Lung (tissue), 12 donors: Measurements from ENCODE around the gene TRAP1. TPM values are rescaled to one million over a fixed set of nuclear protein-coding genes. Genes with fewer than 3 reads are reported as not detected.

Experiments
- ATAC-seq: fragments of 200-7000 bp; cut with Tn5 transposase; one replicate; pipeline ENCODE4 v1.9.1; 2020; ENCODE audit warnings: moderate number of reproducible peaks; ENCODE audit not compliant: insufficient read depth, low FRiP score
- DNase-seq, 3 donors: peaks; one replicate each; pipeline ENCODE4 v3.0.0-alpha.2; 2013 to 2017
- H3K27ac ChIP-seq, 2 donors: one replicate each; pipeline ENCODE4 v1.5.1; 2013; ENCODE audit warnings: mild to moderate bottlenecking in 2 of 2, moderate library complexity in 2 of 2, control low read depth in 1 of 2, inconsistent platforms in 1 of 2, low read depth in 1 of 2, low read length in 1 of 2
- H3K27me3 ChIP-seq, 3 donors: one replicate each; pipeline ENCODE4 v1.5.1; 2013; ENCODE audit warnings: low read length in 2 of 3; ENCODE audit not compliant: control insufficient read depth in 3 of 3, insufficient read depth in 3 of 3
- H3K36me3 ChIP-seq, 4 donors: one replicate each; pipeline ENCODE4 v1.5.1; 2013; ENCODE audit warnings: low read length in 4 of 4, mild to moderate bottlenecking in 1 of 4, moderate library complexity in 1 of 4; ENCODE audit not compliant: control insufficient read depth in 4 of 4, insufficient read depth in 4 of 4
- H3K4me1 ChIP-seq, 5 donors: one replicate each; pipeline ENCODE4 v1.5.1; 2013; ENCODE audit warnings: low read length in 5 of 5, mild to moderate bottlenecking in 2 of 5, moderate library complexity in 1 of 5; ENCODE audit not compliant: control insufficient read depth in 5 of 5, insufficient read depth in 5 of 5
- H3K4me3 ChIP-seq: one replicate; pipeline ENCODE4 v1.5.1; 2013; ENCODE audit warnings: mild to moderate bottlenecking, control low read depth, moderate library complexity
- H3K9ac ChIP-seq, 2 donors: one replicate each; pipeline ENCODE4 v1.5.1; 2013; ENCODE audit warnings: low read length in 2 of 2, control low read depth in 1 of 2; ENCODE audit not compliant: insufficient read depth in 1 of 2
- H3K9me3 ChIP-seq, 4 donors: one replicate each; pipeline ENCODE4 v1.5.1; 2013; ENCODE audit warnings: low read length in 3 of 4, mild to moderate bottlenecking in 1 of 4, moderate library complexity in 1 of 4; ENCODE audit not compliant: control insufficient read depth in 4 of 4, insufficient read depth in 3 of 4
- WGBS, 2 donors: extraction: QIAGEN DNeasy Blood & Tissue Kit; methylation state at CpG; one replicate each; pipeline ENCODE4 v1.1.7; 2013; 5-methylcytosine and 5-hydroxymethylcytosine counted together
- polyA plus RNA-seq, 2 donors: library from polyadenylated mRNA; stranded (reverse); fragments of 200-250 nt; gene quantifications; one replicate each; pipeline ENCODE4 v1.2.1, GENCODE V29; 2013
- total RNA-seq, 2 donors: library from RNA; depleted of rRNA in 1 of 2; stranded (reverse); fragments of >200 nt in 1 of 2; gene quantifications; one replicate each; pipeline ENCODE4 v1.2.1, GENCODE V29; 2014 to 2021
- TF ChIP-seq, protein P1 (sequence below): IDR thresholded peaks from 2 replicates; pipeline ENCODE4 v1.5.1; 2012; ENCODE audit warnings: mild to moderate bottlenecking; ENCODE audit errors: control extremely low read depth, extremely low read depth
- donor health status: control.
- donor health status: control.
- donor health status: Bipolar disorder and iron deficiency.
- donor health status: healthy.
- donor health status: DM: yes; HTN: yes; CAD: no.

TRAP1 gene
- total and polyA plus RNA-seq, 4 donors, result 44.8 to 94.3 (median 58.8) TPM

DNA sequence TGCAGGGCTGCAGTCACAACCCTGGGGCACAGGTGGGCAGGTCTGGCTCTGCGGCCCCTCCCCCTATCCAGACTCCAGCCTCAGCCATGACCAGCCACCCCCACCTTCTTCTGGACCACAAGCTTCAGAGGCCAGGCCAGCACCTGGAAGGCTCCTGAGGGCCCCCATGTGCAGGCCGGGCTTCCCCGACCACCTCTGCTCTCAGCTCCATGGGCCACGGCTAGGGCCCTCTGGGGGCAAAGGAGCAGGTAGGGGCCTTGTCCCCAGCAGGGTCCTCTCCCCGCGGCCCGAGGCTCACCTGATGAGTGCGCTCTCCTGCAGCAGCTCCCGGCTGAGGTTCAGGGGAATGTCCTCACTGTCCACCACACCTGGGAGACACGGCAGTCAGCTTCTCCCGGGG is 45.9 kb downstream of the TRAP1 start:
- Histone ChIP-seq H3K9ac (no peak overlapping the region), H3K27me3 (no peaks in the 10 kb centered on the region), H3K27ac (no peak overlapping the region), H3K4me3 (no peak overlapping the region), H3K36me3 (peaks cover 0 to 54% (median 16%) of the 10 kb centered on the region in 4 donors), H3K4me1 (no peaks in the 10 kb centered on the region), H3K9me3 (no peaks in the 10 kb centered on the region)
- 95 to 96% methylated on average over 10 to 11 of the region's 11 CpGs for WGBS, 2 donors
- TF ChIP-seq, protein P1, sequence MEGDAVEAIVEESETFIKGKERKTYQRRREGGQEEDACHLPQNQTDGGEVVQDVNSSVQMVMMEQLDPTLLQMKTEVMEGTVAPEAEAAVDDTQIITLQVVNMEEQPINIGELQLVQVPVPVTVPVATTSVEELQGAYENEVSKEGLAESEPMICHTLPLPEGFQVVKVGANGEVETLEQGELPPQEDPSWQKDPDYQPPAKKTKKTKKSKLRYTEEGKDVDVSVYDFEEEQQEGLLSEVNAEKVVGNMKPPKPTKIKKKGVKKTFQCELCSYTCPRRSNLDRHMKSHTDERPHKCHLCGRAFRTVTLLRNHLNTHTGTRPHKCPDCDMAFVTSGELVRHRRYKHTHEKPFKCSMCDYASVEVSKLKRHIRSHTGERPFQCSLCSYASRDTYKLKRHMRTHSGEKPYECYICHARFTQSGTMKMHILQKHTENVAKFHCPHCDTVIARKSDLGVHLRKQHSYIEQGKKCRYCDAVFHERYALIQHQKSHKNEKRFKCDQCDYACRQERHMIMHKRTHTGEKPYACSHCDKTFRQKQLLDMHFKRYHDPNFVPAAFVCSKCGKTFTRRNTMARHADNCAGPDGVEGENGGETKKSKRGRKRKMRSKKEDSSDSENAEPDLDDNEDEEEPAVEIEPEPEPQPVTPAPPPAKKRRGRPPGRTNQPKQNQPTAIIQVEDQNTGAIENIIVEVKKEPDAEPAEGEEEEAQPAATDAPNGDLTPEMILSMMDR, result no peak
- DNase-seq, result no peak
- no peak for ATAC-seq

DNA sequence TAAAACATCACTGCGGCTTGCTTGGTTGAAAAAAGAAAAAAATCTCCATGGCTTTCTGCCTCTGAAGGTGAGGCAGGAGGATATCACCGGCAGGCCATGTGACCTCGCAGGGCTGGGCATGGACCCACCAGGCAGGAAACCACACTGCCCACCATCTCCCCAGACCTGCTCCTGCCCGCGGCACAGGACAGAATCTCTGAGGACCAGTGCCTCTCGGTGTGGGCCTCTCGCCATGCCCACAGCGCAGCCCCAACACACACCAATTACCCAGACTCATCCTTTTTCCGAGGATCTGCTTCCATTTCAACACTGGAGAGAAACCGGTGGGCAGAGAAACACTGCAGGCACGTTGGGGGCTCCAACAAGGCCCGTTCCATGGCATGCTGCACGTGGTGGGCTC is 46.6 kb downstream of the TRAP1 start:
- H3K9ac ChIP-seq, result no peak overlapping the region
- no peak overlapping the region for H3K4me3 ChIP-seq
- peaks cover 0 to 49% (median 16%) of the 10 kb centered on the region in 4 donors for H3K36me3 ChIP-seq
- H3K27ac ChIP-seq, result no peak overlapping the region
- TF ChIP-seq, protein P1, result no peak
- no peaks in the 10 kb centered on the region for H3K9me3 ChIP-seq
- H3K4me1 ChIP-seq, result no peaks in the 10 kb centered on the region
- no peaks in the 10 kb centered on the region for H3K27me3 ChIP-seq
- DNase-seq, result no peak
- no peak for ATAC-seq
- 67 to 82% methylated on average over 13 of the region's 13 CpGs for WGBS, 2 donors

DNA sequence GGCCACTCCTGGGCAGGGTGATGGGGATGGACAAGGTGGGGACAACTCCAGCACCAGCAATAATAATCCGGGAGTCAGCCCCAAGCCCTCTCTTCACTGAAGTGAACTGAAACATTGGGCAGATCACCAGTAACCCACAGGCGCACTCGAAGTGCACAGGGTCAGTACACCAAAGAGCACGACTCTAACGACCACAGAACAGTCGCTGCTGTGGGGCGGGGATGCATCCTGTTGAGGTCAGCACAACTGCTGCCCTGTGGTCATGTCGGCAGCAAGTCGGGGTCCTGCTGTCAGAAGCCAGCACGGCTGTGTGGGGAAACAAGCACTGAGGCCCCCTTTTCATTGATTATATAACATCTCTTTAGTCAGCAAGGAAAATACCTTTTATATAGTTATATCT is 48.2 kb downstream of the TRAP1 start:
- Histone ChIP-seq H3K27me3 (no peaks in the 10 kb centered on the region), H3K4me1 (no peaks in the 10 kb centered on the region), H3K4me3 (no peak overlapping the region), H3K9me3 (no peaks in the 10 kb centered on the region), H3K36me3 (peaks cover 0 to 48% (median 10%) of the 10 kb centered on the region in 4 donors), H3K27ac (no peak overlapping the region), H3K9ac (no peak overlapping the region)
- no peak for ATAC-seq
- no peak for DNase-seq
- whole genome bisulfite sequencing, 2 donors, result 68 to 70% methylated on average over 10 of the region's 10 CpGs
- TF ChIP-seq, protein P1, result no peak

DNA sequence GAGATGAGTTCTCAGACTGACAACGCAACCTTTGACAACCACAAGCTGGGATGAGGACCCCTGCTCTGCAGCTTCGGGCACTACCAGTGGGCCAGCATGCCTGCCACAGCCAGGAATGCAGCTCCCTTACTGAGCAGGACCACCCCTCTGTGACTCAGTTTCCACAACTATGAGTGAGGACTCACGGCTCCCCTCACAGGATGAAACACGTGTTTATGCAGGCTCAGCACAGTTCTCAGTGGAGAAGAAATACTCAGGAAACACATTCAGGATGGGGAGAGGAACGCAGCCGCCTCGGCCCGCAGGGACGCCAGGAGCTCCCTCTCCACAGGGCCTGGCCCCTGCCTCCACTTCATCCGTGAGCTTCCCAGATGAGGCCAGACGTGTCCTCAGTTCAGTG is 48.7 kb downstream of the TRAP1 start:
- Histone ChIP-seq H3K36me3 (peaks cover 0 to 46% (median 9%) of the 10 kb centered on the region in 4 donors), H3K9ac (no peak overlapping the region)
- DNase-seq, result no peak

More for the DNA sequence above, 48.7 kb downstream of the TRAP1 start:
- H3K27ac ChIP-seq, result no peak overlapping the region
- no peak for ATAC-seq
- WGBS, 2 donors, result 72 to 81% methylated on average over 11 of the region's 11 CpGs
- H3K4me1 ChIP-seq, result no peaks in the 10 kb centered on the region
- H3K27me3 ChIP-seq, result no peaks in the 10 kb centered on the region
- no peak overlapping the region for H3K4me3 ChIP-seq
- no peaks in the 10 kb centered on the region for H3K9me3 ChIP-seq
- TF ChIP-seq, protein P1, result no peak
